Astrocyte (in vitro differentiated cells and primary cell): ENCODE measurements around the gene VPS8. TPM values are rescaled to one million over a fixed set of nuclear protein-coding genes. Genes with fewer than 3 reads are reported as not detected.

Experiments used
- DNase-seq: peaks from one replicate; pipeline ENCODE4 v3.0.0-alpha.2; 2010; ENCODE audit warnings: low read depth
- FAIRE-seq: peaks from 2 replicates; lab custom pipeline; 2011; peaks lifted over from hg19 to GRCh38; lab: Jason Lieb, UNC
- H2AFZ ChIP-seq: 2 replicates; pipeline ENCODE4 v1.6.0; 2012; ENCODE audit warnings: low read depth, low read length, inconsistent platforms
- H3K27ac ChIP-seq: 2 replicates; pipeline ENCODE4 v1.5.1; 2011; ENCODE audit warnings: low read depth, low read length, inconsistent platforms
- H3K27me3 ChIP-seq: 2 replicates; pipeline ENCODE4 v1.6.0; 2011; ENCODE audit warnings: low read length, inconsistent platforms; ENCODE audit not compliant: insufficient read depth
- H3K36me3 ChIP-seq: 2 replicates; pipeline ENCODE4 v1.5.1; 2011; ENCODE audit warnings: low read length, inconsistent platforms; ENCODE audit not compliant: insufficient read depth
- H3K4me1 ChIP-seq: 2 replicates; pipeline ENCODE4 v1.5.1; 2011; ENCODE audit warnings: low read length, inconsistent platforms; ENCODE audit not compliant: insufficient read depth
- H3K4me2 ChIP-seq: 2 replicates; pipeline ENCODE4 v1.6.0; 2012; ENCODE audit warnings: low read length, inconsistent platforms
- H3K4me3 ChIP-seq: 2 replicates; pipeline ENCODE4 v1.5.1; 2011; ENCODE audit warnings: low read depth, mild to moderate bottlenecking, low read length, inconsistent platforms; ENCODE audit not compliant: insufficient read depth
- H3K79me2 ChIP-seq: 2 replicates; pipeline ENCODE4 v1.6.0; 2012; ENCODE audit warnings: mild to moderate bottlenecking, low read length, inconsistent platforms; ENCODE audit not compliant: insufficient read depth
- H3K9ac ChIP-seq: 2 replicates; pipeline ENCODE4 v1.6.0; 2012; ENCODE audit warnings: mild to moderate bottlenecking, low read length, inconsistent platforms
- H3K9me3 ChIP-seq: 2 replicates; pipeline ENCODE4 v1.5.1; 2012; ENCODE audit warnings: low read depth, mild to moderate bottlenecking, low read length, inconsistent platforms; ENCODE audit not compliant: insufficient read depth
- H4K20me1 ChIP-seq: 2 replicates; pipeline ENCODE4 v1.6.0; 2012; ENCODE audit warnings: low read length, inconsistent platforms; ENCODE audit not compliant: insufficient read depth
- H3K27ac Mint-ChIP-seq: one replicate; pipeline ENCODE4 v1.8.0; 2021; ENCODE audit warnings: mild to moderate bottlenecking, mixed read lengths; ENCODE audit not compliant: unreplicated experiment
- H3K27me3 Mint-ChIP-seq: one replicate; pipeline ENCODE4 v1.8.0; 2021; ENCODE audit warnings: low read depth, mixed read lengths; ENCODE audit not compliant: unreplicated experiment
- H3K36me3 Mint-ChIP-seq: one replicate; pipeline ENCODE4 v1.8.0; 2021; ENCODE audit warnings: low read depth, mixed read lengths; ENCODE audit not compliant: unreplicated experiment
- H3K4me1 Mint-ChIP-seq: one replicate; pipeline ENCODE4 v1.8.0; 2021; ENCODE audit warnings: low read depth, mixed read lengths; ENCODE audit not compliant: unreplicated experiment
- H3K4me3 Mint-ChIP-seq: one replicate; pipeline ENCODE4 v1.8.0; 2021; ENCODE audit warnings: mild to moderate bottlenecking, moderate library complexity, mixed read lengths; ENCODE audit not compliant: unreplicated experiment
- H3K9me3 Mint-ChIP-seq: one replicate; pipeline ENCODE4 v1.8.0; 2021; ENCODE audit warnings: mild to moderate bottlenecking, mixed read lengths; ENCODE audit not compliant: unreplicated experiment
- EZH2 ChIP-seq: IDR thresholded peaks from 2 replicates; pipeline ENCODE4 v1.6.1; 2012; ENCODE audit warnings: mild to moderate bottlenecking, low read length, inconsistent platforms; ENCODE audit not compliant: insufficient read depth
- total RNA-seq: library from RNA; stranded (reverse); gene quantifications from 2 replicates; pipeline ENCODE4 v1.2.1, GENCODE V29; 2021
- TF ChIP-seq, protein P1 (sequence below): IDR thresholded peaks from 2 replicates; pipeline ENCODE4 v1.5.1; 2011; ENCODE audit warnings: low read depth, mild to moderate bottlenecking, inconsistent platforms, low read length, moderate library complexity; ENCODE audit not compliant: insufficient read depth

The VPS8 gene
- total RNA-seq, 1 donor from 2014 or later = 40.7 TPM

- no peak for FAIRE-seq
- Mint-ChIP-seq H3K9me3 (no peaks in the 10 kb centered on the region), H3K36me3 (peaks cover 4% of the 10 kb centered on the region), H3K27me3 (no peaks in the 10 kb centered on the region), H3K27ac (no peak overlapping the region), H3K4me1 (no peaks in the 10 kb centered on the region), H3K4me3 (no peak overlapping the region)
- Histone ChIP-seq H3K9me3 (no peaks in the 10 kb centered on the region), H3K27ac (no peak overlapping the region), H3K36me3 (peaks cover 2% of the 10 kb centered on the region), H3K9ac (no peak overlapping the region), H3K79me2 (no peaks in the 10 kb centered on the region), H3K4me2 (no peak overlapping the region), H3K4me3 (no peak overlapping the region), H3K27me3 (no peaks in the 10 kb centered on the region), H3K4me1 (no peaks in the 10 kb centered on the region), H4K20me1 (no peaks in the 10 kb centered on the region), H2AFZ (no peak overlapping the region)
- TF ChIP-seq EZH2 = no peak
- TF ChIP-seq, protein P1, sequence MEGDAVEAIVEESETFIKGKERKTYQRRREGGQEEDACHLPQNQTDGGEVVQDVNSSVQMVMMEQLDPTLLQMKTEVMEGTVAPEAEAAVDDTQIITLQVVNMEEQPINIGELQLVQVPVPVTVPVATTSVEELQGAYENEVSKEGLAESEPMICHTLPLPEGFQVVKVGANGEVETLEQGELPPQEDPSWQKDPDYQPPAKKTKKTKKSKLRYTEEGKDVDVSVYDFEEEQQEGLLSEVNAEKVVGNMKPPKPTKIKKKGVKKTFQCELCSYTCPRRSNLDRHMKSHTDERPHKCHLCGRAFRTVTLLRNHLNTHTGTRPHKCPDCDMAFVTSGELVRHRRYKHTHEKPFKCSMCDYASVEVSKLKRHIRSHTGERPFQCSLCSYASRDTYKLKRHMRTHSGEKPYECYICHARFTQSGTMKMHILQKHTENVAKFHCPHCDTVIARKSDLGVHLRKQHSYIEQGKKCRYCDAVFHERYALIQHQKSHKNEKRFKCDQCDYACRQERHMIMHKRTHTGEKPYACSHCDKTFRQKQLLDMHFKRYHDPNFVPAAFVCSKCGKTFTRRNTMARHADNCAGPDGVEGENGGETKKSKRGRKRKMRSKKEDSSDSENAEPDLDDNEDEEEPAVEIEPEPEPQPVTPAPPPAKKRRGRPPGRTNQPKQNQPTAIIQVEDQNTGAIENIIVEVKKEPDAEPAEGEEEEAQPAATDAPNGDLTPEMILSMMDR = no peak
- no peak for DNase-seq
Observed at GRCh38 chr3:184944241-184944640, 132.3 kb downstream of the VPS8 start.

- TF ChIP-seq EZH2 = no peak
- TF ChIP-seq, protein P1 = no peak
- H3K4me3 ChIP-seq = no peak overlapping the region
- DNase-seq (no peak), FAIRE-seq (no peak)
- no peak overlapping the region for H2AFZ ChIP-seq
- H3K9me3 ChIP-seq = no peaks in the 10 kb centered on the region
- H3K4me1 Mint-ChIP-seq = no peaks in the 10 kb centered on the region
- H3K9me3 Mint-ChIP-seq = no peaks in the 10 kb centered on the region
- H3K9ac ChIP-seq = no peak overlapping the region
- no peaks in the 10 kb centered on the region for H4K20me1 ChIP-seq
- H3K27me3 Mint-ChIP-seq = no peaks in the 10 kb centered on the region
- no peaks in the 10 kb centered on the region for H3K79me2 ChIP-seq
- H3K36me3 ChIP-seq = peaks cover 2% of the 10 kb centered on the region
- H3K4me1 ChIP-seq = no peaks in the 10 kb centered on the region
- H3K4me2 ChIP-seq = no peak overlapping the region
- no peak overlapping the region for H3K27ac ChIP-seq
- H3K27ac Mint-ChIP-seq = no peak overlapping the region
- H3K4me3 Mint-ChIP-seq = no peak overlapping the region
- peaks cover 4% of the 10 kb centered on the region for H3K36me3 Mint-ChIP-seq
- H3K27me3 ChIP-seq = no peaks in the 10 kb centered on the region
Observed at GRCh38 chr3:184945886-184946625, 134.1 kb downstream of the VPS8 start.

DNA sequence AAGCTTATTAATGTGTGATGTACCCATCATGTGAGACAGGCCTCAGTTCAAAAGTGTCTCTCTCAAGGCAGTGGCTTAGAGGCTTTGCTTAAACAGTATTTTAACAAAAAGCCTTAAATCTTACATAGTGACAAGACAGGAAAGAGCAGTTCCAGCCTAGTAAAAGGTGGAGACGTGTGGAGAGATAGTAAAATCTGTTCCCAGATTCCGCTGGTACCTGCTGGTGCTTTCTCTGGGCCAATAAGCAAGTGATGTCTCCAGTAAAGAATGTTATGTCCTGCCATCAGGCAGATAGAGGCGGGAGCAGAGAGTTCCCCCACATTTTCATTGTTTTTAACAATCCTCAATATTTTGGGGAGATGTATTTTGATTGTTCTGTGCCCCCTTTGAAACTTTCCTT, 135.0 kb downstream of the VPS8 start:
- H3K9me3 Mint-ChIP-seq = no peaks in the 10 kb centered on the region
- no peak overlapping the region for H3K27ac Mint-ChIP-seq
- no peaks in the 10 kb centered on the region for H3K9me3 ChIP-seq
- H3K9ac ChIP-seq = no peak overlapping the region
- FAIRE-seq (no peak), DNase-seq (no peak)
- H3K27ac ChIP-seq = no peak overlapping the region
- no peaks in the 10 kb centered on the region for H3K4me1 ChIP-seq
- no peak overlapping the region for H3K4me3 Mint-ChIP-seq
- no peaks in the 10 kb centered on the region for H3K27me3 Mint-ChIP-seq
- H3K36me3 ChIP-seq = peaks cover 2% of the 10 kb centered on the region
- H3K27me3 ChIP-seq = no peaks in the 10 kb centered on the region
- H2AFZ ChIP-seq = no peak overlapping the region
- H3K36me3 Mint-ChIP-seq = peaks cover 4% of the 10 kb centered on the region
- H3K4me2 ChIP-seq = no peak overlapping the region
- H3K79me2 ChIP-seq = no peaks in the 10 kb centered on the region
- TF ChIP-seq, protein P1 = no peak
- no peak for TF ChIP-seq EZH2
- H3K4me3 ChIP-seq = no peak overlapping the region
- no peaks in the 10 kb centered on the region for H3K4me1 Mint-ChIP-seq
- no peaks in the 10 kb centered on the region for H4K20me1 ChIP-seq
